NK-92 (cell line): ENCODE results near the gene PTOV1.

ENCODE experiments used
- DNase-seq: peaks from one replicate; lab custom pipeline; 2025; ENCODE audit not compliant: unreplicated experiment; lab: John Stamatoyannopoulos, UW

Gene PTOV1

DNA sequence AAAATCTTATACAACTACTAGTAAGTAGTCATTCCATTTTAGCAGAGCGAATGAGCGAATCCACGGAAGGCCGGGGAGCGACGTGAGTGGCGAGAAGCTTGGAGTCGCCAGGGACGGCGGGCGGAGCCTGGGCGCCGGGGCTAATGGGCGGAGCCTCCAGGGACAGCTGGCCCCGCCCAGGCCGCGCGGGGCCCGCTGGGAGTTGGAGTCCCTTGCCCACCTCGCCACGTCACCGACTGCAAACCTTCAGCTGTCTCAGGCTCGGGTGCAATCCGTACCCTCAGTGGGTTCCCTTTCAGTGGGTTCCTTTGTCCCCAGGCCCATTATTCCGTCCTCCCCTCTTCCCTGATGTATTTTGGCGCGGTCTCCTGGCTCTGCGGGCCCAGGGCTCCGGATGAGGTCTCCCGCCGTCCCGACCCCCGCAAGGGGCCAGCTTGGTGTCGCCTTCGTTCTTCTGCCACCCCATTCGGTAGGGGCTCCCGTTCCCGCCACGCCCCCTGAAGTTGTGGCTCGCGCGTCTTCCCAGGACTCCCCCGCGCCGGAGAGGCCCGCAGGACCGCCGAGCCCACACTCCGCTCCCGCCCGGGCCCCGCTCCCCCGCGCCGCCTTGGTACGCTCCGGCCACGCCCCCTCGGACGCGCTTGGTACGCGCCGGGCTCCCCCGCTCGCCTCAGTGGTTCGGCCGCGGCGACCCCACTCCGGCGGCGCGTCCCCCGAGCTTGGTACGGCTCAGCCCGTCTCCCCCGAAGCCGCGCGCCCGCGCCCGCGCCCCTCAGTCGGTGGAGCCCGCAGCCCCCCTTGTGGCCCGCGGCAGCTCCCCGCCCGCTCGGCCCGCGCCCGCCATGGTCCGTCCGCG is at the start of gene PTOV1:
TSS of gene PTOV1 (plus strand) at position 673 of the 856 bp plus-strand sequence.
- DNase-seq = peak; percentile 25

GRCh38 chr19:49801401-49801888 is 49.5 kb upstream of the PTOV1 start:
- no peak for DNase-seq

DNA sequence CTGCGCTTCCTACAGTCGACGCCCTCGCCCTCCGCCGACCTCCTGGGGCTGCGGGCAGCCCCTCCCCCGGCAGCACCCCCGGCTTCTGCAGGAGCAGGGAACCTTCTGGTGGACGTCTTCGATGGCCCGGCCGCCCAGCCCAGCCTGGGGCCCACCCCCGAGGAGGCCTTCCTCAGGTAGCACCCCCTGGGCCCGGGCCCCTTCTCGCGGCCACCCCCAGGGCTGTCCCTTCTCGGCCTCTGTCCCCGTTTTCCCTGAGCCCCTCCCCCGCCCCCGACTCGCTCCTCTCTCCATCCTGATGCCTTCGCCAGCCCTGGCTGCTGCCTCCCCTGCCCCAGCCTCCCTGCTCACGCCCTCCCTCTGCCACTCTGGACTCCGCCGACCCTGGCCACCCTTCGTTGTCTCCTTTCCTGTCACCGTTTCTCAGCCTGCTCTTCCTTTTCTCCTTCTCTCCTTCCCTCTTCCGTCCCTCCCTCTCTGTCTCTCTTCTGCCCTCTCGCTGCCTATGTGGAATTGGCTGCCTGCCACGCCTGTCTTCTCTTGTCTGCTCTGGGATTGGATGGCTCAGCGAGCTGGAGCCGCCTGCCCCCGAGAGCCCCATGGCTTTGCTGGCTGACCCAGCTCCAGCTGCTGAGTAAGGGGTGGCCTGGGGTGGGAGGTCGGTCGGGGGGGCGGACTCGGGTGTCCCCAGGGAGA is 48.8 kb upstream of the PTOV1 start:
- DNase-seq = no peak

GRCh38 chr19:49802836-49803528 is 48.0 kb upstream of the PTOV1 start:
- DNase-seq = no peak

- no peak for DNase-seq
Observed at GRCh38 chr19:49803529-49803856, 47.5 kb upstream of the PTOV1 start.

- no peak for DNase-seq
Observed at GRCh38 chr19:49805822-49806619, 44.9 kb upstream of the PTOV1 start.

DNA sequence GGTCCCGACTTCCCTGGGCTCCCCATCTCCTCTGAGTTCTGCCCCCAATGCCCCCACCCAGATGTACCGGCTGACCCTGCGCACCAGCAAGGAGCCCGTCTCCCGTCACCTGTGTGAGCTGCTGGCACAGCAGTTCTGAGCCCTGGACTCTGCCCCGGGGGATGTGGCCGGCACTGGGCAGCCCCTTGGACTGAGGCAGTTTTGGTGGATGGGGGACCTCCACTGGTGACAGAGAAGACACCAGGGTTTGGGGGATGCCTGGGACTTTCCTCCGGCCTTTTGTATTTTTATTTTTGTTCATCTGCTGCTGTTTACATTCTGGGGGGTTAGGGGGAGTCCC is 44.4 kb upstream of the PTOV1 start:
- no peak for DNase-seq

GRCh38 chr19:49807058-49807903 is 43.7 kb upstream of the PTOV1 start:
- no peak for DNase-seq

DNA sequence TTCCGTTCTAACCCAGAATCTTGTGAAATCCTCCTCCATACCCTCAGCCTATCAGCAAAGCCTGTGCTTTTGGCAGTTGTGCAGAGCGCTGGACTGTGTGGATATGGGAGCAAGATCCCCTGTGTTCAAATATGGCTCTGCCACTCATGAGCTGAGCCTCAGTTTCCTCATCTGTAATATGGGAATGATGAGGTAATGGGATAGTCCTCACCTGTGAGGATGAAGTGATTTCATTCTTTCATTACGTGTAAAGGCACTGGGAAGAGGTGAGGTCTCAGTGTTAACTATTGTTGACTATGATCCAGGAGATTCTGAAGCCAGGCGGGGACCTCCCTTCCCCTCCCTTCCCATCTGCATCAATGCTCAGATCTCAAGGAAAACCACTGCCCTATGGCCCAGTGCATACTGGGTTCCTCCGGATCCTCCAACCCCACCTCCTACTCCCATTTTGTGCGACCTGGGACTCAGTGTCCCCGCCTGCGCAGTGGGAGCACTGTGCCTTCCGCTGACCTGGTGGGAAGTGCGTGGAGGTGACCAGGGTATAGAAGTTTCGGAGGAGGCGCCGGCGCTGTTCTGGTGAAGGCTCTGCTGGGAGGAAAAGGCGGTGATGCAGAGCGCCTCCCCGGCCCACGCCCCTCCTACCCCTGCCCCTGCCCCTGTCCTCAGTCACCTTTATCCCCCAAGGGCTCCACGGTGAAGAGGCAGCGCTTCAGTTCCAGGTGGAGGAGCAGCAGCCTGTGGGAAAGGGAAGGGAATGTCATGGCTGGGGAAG is 42.9 kb upstream of the PTOV1 start:
- DNase-seq = no peak

GRCh38 chr19:49808711-49809159 is 42.2 kb upstream of the PTOV1 start:
- DNase-seq = no peak

GRCh38 chr19:49809160-49809940 is 41.6 kb upstream of the PTOV1 start:
- DNase-seq = no peak

DNA sequence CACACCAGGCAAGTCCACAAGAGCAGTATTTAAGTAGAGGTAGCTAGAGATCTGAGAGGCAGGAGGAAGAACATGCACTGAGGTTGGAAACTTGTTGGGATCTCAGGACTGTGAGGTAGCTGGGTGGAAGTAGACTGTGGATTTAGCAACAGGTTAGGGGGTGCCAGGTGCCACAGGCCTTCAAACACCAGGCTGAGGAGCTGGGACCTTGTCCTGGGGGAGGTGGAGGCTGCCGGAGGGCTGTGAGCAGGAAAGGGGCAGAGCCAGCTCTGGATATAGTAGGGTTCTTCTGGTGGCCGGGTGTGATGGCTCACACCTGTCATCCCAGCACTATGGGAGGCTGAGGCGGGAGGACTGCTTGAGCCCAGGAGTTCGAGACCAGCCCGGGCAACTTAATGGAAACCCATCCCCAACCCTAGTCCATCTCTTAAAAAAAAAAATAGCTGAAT is 41.0 kb upstream of the PTOV1 start:
- no peak for DNase-seq

DNA sequence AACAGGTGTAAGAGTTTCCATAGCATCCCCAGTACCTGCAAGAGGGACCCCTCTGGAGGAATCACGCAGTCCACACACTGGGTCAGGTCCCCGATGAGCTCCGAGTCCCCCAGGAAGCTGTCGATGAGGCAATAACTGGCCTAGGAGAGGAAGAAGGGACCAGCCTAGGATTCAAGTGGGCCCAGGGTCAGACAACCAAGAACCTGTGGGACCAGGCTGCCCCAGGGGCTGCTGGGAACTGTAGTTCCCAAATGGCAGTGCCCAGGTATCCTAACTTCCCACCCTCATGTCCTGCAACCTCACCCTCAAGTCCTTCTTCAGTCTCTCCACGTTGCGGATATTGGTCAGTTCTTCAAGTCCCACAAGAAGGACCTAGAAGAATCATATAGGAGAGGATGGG is 39.6 kb upstream of the PTOV1 start:
- DNase-seq = no peak

- DNase-seq = no peak
Observed at GRCh38 chr19:49812452-49812996, 38.4 kb upstream of the PTOV1 start.

DNA sequence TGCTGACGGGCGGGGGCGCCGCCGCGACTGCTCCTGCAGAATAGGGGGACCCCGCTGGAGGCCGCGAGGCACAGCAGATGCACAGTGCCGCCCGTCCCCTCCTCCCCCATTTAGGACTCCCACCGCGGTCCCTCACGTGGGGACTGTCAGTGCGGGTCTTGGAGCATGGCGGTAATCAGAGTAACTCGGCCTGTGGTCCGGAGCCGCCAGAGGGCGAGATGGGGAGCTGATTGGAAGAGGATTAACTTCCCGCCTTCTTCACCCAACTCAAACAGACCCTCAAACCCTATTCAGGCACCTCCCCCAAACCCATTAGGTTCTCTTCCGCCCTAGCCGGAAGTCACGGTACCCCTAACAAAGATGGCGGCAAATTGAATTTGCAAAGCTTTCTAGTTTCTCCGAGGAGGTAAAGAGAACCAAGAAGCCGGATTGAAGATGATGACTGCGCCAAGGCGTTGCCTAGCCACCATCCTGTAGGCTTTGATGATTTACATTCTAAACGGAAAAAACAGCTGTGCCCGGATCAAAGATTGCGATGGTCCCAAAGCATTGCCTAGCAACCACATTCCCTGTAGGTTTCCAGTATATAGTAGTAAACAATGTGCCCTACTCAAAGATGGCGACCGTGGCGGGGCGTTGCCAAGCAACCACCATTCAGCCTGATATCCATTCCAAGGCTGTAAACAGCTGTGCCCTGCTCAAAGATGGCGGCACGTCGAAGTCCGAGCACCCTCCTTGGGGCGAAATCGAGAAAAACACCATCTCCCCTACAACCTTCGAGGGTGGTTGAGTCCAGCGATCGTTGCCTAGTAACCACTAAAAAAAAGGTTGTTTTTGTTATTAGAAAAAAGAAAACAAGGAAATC is 37.7 kb upstream of the PTOV1 start, which contains the start of gene FUZ:
TSS of gene FUZ (minus strand) at position 296 of the 865 bp plus-strand sequence. CDS start at position 110, 186 bp downstream.
- peak; percentile 56 for DNase-seq

GRCh38 chr19:49814010-49814409 is 36.9 kb upstream of the PTOV1 start:
- DNase-seq = no peak

GRCh38 chr19:49816590-49816989 is 34.4 kb upstream of the PTOV1 start:
- DNase-seq = no peak
